Neural crest cell (in vitro differentiated cells): Measurements from ENCODE around the gene ATG4D. TPM values are rescaled to one million over a fixed set of nuclear protein-coding genes. Genes with fewer than 3 reads are reported as not detected.

Experiments
- DNase-seq: peaks from one replicate; pipeline ENCODE4 v3.0.0; 2021; ENCODE audit warnings: low read depth, mixed read lengths, low spot score
- H3K27ac Mint-ChIP-seq: one replicate; pipeline ENCODE4 v1.8.0; 2021; ENCODE audit warnings: mild to moderate bottlenecking, mixed read lengths; ENCODE audit not compliant: unreplicated experiment
- H3K27me3 Mint-ChIP-seq: 2 replicates; pipeline ENCODE4 v1.8.0; 2021; ENCODE audit warnings: low read depth, mild to moderate bottlenecking, mixed read lengths
- H3K36me3 Mint-ChIP-seq: 2 replicates; pipeline ENCODE4 v1.8.0; 2021; ENCODE audit warnings: low read depth, mild to moderate bottlenecking, mixed read lengths
- H3K4me1 Mint-ChIP-seq: 2 replicates; pipeline ENCODE4 v1.8.0; 2021; ENCODE audit warnings: mixed read lengths
- H3K4me3 Mint-ChIP-seq: one replicate; pipeline ENCODE4 v1.8.0; 2021; ENCODE audit warnings: mild to moderate bottlenecking, mixed read lengths
- H3K9me3 Mint-ChIP-seq: 2 replicates; pipeline ENCODE4 v1.8.0; 2021; ENCODE audit warnings: mixed read lengths
- CTCF ChIP-seq: fragments of 200-600 bp; sonication (generic); conservative IDR thresholded peaks from 2 replicates; pipeline ENCODE4 v1.5.0; 2021; ENCODE audit warnings: antibody characterized with exemption, mild to moderate bottlenecking
- total RNA-seq: library from RNA; stranded (reverse); gene quantifications from 2 replicates; pipeline ENCODE4 v1.2.1, GENCODE V29; 2021

ATG4D gene
- total RNA-seq, 1 donor from 2014 or later, result 56.7 TPM

- Mint-ChIP-seq H3K27me3 (no peaks in the 10 kb centered on the region), H3K9me3 (no peaks in the 10 kb centered on the region), H3K27ac (no peak overlapping the region), H3K36me3 (peaks cover 3% of the 10 kb centered on the region), H3K4me3 (peak overlapping the region; percentile 27), H3K4me1 (no peaks in the 10 kb centered on the region)
- no peak for TF ChIP-seq CTCF
- no peak for DNase-seq
Observed at GRCh38 chr19:10551698-10552301, 8.1 kb downstream of the ATG4D start.

- Mint-ChIP-seq H3K27me3 (no peaks in the 10 kb centered on the region), H3K9me3 (no peaks in the 10 kb centered on the region), H3K4me1 (no peaks in the 10 kb centered on the region), H3K36me3 (peaks cover 3% of the 10 kb centered on the region), H3K4me3 (no peak overlapping the region), H3K27ac (no peak overlapping the region)
- no peak for DNase-seq
- no peak for TF ChIP-seq CTCF
Observed at GRCh38 chr19:10552510-10553053, 8.9 kb downstream of the ATG4D start.

- no peaks in the 10 kb centered on the region for H3K9me3 Mint-ChIP-seq
- no peak overlapping the region for H3K4me3 Mint-ChIP-seq
- peaks cover 5% of the 10 kb centered on the region for H3K36me3 Mint-ChIP-seq
- H3K27ac Mint-ChIP-seq, result no peak overlapping the region
- no peaks in the 10 kb centered on the region for H3K27me3 Mint-ChIP-seq
- H3K4me1 Mint-ChIP-seq, result no peaks in the 10 kb centered on the region
- no peak for TF ChIP-seq CTCF
- no peak for DNase-seq
Observed at GRCh38 chr19:10553087-10553667, 9.5 kb downstream of the ATG4D start.

- H3K27ac Mint-ChIP-seq, result no peak overlapping the region
- H3K9me3 Mint-ChIP-seq, result no peaks in the 10 kb centered on the region
- H3K4me3 Mint-ChIP-seq, result no peak overlapping the region
- DNase-seq, result no peak
- no peak for TF ChIP-seq CTCF
- H3K4me1 Mint-ChIP-seq, result no peaks in the 10 kb centered on the region
- no peaks in the 10 kb centered on the region for H3K27me3 Mint-ChIP-seq
- peaks cover 7% of the 10 kb centered on the region for H3K36me3 Mint-ChIP-seq
Observed at GRCh38 chr19:10553943-10554381, 10.3 kb downstream of the ATG4D start.

- H3K4me3 Mint-ChIP-seq, result no peak overlapping the region
- no peak overlapping the region for H3K27ac Mint-ChIP-seq
- peaks cover 7% of the 10 kb centered on the region for H3K36me3 Mint-ChIP-seq
Observed at GRCh38 chr19:10554760-10555609, 11.3 kb downstream of the ATG4D start.

More at GRCh38 chr19:10554760-10555609, 11.3 kb downstream of the ATG4D start:
- no peaks in the 10 kb centered on the region for H3K4me1 Mint-ChIP-seq
- TF ChIP-seq CTCF, result peak; percentile 34
- DNase-seq, result no peak
- H3K27me3 Mint-ChIP-seq, result no peaks in the 10 kb centered on the region
- no peaks in the 10 kb centered on the region for H3K9me3 Mint-ChIP-seq
